HG03135 (cell line): ENCODE results near the gene TTC7B.

ENCODE experiments used
- ATAC-seq: cut with Tn5 transposase; IDR thresholded peaks from one replicate; pipeline ENCODE4 v1.9.1; 2021; ENCODE audit warnings: mild to moderate bottlenecking, moderate library complexity; ENCODE audit not compliant: unreplicated experiment

The TTC7B gene

DNA sequence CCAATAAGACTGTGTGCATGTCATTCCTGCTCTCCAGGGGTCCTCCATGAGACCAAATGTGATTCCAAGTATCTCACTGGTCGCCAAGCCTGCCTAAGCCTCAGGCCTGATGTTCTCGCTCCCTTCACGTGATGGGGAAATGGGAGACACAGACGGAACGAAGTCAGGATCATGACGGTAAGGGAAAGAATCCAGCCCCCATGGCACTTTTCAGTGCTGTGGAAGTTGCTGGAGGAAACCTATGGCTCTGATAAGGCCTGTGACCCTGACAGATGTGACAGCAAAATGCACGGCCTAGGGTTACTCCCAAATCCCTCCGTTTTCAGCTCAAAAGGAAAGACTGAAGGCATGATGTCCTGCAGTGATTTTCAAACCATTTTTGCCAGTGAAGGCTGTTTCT lies 234.5 kb downstream of the TTC7B start:
- ATAC-seq, result no peak

DNA sequence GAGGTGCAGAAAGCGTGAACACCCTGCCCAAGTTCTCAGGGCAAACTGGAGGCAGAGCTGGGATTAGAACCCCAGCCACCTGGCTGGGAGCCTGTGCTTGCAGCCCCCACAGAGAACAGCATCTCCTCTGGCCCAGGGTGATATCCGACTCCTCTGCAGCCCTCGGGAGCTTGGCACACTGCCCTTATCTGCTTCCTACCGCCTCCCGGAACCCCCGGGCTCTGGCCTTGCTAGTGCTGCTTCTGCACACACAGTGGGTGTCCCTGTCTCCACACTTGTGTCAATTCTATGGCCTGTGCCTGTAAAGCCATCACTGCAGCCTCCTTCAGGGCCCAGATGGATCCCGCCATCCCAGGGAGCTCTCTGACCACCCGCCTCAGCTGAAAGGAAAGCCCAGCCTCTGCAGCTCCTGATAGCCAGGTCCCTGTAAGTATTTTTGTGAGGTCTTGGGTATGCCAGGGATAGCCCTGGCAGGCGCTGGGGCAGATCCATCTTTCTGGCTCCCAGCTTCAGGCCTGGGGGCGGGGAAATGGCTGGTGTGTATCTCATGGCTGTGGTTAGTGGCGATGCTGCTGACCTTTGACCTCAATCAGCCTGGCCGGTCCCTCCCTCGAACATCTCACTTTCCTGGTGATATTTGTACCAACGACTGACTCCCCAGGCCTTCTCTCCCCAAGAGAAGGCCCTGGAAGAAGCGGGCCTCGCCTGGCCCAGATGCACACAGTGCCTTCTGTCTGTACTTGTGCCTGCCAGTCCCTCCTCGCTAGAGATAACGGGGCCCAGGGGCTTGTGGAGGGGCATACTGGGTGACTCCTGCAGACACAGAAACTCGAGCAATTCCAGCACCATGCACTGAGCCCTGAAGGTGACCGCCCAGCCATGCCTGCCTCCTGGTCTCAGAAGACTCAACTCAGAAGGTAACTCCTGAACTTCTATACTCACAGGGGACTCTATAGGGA lies 235.6 kb downstream of the TTC7B start:
- no peak for ATAC-seq

DNA sequence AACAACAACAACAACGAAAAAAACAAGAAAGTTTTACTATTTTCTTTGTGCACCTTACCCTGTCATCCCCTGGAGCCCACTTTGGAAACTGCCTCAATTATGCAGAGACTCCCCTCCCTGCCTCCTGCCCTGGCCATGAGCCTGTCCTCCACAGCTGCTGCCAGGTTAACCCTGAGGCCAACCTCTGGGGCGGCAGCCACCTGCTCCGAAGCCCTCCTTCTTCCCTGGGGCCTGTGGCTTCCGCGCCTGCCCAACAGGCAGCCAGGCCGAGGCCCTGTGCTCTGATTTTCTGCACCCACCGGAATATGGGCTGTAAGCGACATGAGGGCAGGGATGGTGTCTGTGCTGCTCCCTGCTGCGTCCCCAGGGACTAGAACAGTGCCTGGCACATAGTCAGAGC lies 236.4 kb downstream of the TTC7B start:
- ATAC-seq, result no peak

DNA sequence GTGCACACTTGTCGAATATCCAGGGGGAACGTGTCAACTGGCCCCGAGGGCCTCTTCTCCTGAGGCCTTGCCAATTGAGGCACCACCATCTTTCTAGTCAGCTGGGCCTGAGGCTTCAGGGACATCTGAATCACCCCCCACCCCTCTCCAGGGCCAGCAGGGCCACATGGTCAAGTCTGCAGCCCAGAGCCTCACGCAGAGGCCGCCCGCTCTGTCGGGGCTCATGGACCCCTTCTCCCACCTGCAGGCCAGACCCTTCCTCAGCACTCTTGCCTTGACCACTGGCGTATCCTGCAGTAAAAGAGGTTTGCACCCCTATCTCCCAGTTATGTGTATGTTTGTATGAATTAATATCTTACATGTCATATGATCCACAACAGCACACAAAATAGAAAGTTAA lies 237.1 kb downstream of the TTC7B start:
- ATAC-seq, result no peak

DNA sequence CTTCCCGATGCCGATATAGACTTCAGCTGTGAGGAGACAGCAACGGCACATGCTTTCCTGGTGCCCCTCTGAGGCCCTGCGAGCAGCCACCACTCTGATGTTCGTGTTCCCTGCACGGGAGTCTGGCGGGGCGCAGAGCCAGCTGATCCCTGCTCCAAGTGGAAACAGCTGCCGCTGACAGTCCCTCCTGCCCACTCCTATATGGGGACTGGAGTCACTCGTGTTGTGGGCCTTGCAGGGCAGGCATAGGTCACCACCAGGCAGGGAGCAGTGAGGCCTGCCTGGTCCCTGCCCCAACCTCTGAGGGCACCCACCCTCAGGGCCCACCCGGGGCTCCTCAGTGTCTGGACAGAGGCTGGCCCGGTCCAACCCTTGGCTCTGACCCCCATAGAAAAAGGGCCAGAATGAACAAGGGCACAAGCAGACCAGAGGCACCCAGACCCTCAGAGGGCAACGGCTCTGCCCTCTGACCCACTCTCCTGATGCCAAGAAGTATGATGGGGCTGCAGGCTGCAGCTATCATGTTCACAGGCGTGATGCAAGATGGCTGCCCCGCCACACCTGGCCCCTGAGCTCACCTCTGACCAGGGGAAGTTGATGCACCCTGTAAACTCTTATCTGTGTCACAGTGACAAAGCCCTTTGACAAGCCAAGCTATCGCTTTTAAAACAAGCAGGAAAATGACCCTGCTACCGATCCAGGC lies 237.8 kb downstream of the TTC7B start:
- ATAC-seq, result no peak

DNA sequence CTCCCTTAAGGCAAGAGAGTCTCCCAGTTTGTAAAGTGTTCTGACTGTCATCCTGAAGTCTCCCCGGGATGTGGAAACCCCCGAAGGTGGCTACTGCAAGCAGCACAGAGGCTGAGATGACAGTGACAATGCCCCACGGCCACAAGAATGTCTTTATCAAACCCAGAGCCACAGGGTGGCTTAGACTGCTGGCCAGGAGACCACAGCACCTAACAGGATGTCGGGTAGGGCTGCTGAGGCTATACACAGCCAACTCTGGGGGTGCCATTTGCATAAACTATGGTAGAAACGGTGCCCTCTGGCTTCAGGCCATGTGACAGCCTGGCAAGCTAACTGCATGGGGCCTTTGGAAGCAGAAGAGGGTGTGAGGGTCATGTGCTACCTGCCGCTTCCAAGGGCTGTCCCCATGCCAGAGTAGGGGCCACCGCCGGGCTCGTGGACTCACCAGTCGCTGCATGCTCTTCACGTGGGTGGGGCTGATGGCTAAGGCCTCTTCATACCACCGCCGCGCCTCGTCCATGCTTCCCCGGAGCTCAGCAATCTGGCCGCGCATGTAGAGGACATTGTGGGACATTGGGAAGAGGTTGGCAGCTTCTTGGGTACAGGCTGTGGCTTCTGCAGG lies 238.5 kb downstream of the TTC7B start:
- no peak for ATAC-seq

DNA sequence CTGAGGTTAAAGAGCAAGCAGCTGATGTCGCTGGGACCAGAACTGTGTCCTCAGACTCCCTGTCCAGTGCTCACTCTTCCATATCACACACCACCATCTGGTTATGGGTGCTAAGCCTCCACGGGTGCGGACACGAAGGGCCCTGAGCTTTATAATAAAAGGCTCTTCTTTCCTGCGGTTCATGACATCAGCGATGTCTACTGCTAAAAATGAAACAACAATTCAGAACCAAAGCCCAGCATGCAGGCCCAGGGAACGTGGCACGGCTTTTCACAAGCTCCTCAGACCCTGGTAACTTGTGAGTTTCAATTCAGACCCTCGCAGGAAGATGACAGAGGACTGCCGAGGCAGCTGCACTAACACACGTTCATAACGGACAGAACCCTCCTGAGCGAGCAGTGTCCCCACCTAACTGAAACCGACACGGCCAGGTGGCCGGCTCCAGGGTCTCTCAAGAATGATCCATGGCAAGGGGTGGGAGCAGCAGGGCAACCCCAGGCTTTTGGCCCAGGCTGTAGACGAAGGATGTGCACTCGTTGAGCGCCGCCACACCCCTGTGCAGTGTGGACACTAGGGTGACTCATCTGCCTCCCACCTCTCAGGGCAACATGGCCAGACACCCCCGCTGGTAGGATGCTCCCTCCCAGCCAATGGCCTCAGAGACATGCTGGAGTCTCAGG lies 239.1 kb downstream of the TTC7B start:
- no peak for ATAC-seq

DNA sequence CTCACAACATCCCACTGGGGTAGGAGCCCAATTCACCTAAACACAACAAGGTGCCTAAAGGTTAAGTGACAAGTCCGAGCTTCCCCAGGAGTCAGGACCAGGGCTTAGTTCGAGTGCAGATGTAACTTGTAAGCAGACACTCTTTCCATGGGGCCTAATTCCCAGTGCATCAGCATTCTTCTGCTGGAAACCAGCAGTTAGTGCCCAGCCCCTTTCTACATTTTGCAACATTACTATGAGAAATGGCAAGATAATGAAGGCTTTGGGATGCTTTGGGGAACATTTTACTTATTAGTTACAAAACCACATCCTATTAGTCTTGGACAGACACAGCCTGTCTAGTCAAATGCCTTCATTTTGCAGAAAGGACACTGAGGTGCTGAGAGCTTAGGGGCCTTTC lies 239.6 kb downstream of the TTC7B start:
- no peak for ATAC-seq

DNA sequence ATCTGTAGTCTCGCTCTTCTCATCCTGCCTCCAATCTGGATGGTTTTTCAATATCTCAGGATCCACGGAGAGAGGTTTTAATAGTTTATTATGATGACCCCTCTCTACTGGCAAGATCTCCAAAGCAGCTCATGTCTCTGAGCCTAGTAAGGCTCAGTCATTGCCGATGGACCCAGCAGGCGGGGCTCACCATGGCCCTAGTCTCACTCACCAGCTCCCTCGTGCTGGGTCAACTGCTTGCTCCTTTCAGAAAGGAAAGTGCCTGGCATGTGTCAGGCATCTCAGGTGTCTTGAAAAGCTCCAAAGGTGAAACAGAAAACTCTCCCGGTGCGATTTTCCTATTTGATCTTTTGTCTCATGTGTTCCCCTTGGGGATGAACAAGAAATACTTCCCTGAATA lies 240.4 kb downstream of the TTC7B start:
- ATAC-seq, result no peak

DNA sequence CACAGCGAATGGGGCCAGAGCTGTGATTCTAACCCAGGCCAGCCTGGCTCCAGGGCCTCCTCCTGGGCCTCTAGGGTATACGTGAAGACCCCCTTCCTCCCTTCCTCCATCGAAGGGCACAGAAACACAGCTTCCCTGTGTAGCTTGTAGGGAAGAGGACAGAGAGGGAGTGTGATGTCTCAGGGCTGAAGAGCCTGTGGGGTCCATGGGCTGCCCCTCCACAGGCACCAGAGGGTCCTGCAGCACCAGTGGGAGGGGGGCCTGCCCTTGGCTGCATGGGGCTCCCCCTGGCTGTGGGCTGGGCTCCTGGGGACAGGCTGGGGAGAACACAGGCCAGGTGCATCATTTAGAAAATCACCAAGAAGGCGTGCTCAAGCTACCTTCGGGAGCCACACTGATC lies 240.9 kb downstream of the TTC7B start:
- no peak for ATAC-seq

DNA sequence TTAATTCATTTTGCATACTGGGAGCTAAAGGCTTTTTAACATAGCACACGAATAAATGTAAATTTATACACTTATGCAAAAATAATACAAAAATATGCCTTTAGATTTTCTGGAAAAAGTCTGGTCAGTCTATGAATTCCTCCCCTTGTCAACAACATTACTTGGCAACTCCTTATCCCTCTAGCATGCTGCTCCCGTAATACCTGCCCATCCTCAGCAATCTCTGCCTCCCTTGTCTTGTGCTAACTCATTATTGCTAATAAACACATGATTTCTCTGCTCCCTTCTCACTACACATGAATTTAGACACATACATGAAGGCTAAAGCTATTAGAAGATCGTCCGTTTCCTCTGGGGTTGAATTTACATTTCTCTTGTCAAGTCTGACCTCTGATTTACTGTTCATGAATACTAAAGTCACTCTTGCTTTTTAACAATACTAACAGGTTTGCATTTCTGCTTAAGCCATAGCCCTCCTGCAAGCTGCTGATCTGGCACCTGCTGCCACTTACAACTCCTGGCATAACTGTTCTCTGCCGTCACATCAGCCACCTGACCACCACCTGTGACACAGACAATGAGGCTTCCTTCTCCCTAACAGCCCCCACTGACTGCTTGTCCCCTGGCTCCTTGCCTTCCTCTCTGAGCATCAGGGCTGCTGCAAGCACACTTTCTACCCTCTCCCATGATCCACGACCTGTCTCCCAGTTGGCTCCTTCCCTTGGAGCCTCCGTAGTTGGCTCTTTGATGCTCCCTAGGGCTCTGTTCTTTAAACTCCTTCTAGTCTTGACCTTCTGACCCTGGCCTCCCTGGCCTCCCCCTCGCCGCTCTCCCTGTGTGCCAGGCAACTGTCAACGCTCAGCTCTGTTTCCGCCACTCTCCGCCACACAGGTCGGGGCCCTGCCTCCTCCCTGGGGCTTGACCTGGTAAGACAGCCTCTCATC lies 241.8 kb downstream of the TTC7B start:
- ATAC-seq, result no peak

DNA sequence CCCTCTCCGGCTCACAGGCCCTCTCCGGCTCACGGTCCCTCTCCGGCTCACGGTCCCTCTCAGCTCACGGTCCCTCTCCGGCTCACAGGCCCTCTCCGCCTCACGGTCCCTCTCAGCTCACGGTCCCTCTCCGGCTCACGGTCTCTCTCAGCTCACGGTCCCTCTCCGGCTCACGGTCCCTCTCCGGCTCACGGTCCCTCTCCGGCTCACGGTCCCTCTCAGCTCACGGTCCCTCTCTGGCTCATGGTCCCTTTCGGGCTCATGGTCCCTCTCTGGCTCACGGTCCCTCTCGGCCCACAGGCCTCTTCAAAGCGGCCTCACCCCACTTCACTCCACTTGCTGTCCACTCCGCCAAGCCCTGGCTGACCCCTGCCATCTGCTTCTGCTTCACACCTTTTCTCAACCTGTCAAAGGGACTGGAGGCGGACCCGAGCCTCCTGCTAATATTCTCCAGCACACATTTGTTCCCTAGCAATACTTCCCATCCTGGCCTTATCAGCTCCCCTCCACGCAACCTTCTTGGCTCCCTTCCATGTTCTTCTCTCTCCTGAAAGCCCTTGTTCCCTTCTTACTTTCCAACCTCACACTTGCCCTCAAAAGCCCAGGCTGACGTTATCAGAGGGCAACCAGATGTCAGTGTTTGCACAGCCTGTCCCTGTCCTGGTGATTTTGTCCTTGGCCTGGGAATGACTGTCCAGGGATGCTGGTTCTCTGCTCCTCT lies 242.7 kb downstream of the TTC7B start:
- ATAC-seq, result no peak

DNA sequence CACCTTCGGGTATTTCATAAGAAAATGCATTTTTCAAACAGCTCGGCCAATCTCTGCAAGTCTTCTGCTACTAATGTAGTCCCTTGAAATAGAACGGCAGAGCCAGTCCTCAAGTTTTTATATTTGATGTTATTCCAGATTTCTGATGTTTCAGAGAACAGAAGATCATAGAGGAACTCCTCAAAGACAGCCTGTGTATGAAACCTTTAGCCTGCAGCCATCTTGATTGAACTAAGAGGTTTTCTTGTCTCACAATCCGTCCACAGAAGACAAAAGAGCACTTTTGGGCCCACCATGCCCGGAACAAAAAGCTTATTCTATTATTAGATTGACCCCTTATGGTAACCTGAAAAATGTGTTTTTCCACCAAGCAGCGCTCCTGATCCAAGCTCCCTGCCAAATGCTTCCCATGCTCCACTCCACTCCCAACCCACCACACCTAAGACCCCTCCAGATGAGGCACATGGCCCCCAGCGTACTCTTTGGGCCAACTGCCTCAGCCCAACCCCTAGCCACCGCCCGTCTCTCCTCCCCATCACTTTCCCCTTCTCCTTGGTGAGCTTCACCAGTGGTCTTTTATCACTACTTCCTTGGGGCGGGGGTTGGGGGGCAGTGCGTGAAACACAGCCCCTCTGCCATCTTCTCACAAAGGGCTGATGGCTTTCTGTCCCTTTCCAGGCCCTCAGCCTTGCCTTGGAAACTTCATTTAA lies 243.6 kb downstream of the TTC7B start:
- no peak for ATAC-seq

DNA sequence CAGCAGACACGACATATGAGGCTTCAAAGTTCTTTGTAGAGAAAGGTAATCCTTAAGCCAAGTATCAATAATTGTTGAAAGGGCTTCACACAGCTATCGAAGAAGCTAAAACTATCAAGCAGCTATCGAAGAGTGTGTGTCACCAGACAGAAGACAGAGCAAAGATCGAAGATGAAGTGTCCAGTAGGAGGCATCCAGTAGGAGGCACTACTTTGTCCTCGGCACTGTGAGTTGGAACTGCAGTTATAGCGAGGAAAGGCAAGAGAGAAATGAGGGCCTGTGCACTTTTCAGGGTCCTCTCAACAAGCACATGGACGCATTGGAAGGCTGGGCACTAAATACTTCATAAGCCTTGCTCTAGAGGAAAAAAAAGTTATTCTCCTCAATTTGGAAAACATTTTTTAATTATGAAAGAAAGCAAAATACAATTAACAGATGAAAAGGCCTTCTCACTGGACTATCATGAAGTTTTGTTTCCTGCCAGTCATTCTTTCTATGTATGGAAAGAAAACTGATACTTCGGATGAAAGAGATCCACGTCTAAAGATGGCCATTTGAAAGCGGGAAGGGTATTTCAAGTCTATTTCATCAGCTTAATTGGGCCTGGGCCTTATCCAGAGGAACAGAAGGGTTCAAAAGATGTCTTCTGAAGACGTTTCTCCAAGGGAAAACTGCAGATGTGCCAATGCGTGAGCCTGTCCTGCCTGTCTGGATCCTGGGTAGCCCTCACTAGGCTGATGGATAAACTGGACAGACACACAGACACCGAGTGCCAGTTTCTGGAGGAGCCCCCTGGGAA lies 244.9 kb downstream of the TTC7B start:
- no peak for ATAC-seq

DNA sequence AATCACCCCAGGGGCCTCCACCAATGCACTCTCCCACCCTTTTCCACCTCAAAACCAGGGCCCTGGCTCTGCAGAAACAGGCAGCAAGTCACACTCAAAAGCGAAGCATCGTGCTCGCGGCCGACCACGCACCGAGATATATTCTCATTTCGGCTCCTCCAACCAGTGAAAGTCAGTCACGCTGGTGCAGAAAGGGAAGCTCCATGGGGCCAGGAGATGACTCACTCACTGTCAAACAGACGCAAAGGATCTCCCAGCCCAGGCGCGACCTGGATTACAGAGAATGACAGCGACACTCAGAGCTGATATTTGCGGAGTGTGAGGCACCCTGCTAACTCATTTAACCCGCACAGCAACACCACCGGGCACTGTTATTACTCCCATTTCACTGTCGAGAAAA lies 245.8 kb downstream of the TTC7B start:
- ATAC-seq, result no peak

DNA sequence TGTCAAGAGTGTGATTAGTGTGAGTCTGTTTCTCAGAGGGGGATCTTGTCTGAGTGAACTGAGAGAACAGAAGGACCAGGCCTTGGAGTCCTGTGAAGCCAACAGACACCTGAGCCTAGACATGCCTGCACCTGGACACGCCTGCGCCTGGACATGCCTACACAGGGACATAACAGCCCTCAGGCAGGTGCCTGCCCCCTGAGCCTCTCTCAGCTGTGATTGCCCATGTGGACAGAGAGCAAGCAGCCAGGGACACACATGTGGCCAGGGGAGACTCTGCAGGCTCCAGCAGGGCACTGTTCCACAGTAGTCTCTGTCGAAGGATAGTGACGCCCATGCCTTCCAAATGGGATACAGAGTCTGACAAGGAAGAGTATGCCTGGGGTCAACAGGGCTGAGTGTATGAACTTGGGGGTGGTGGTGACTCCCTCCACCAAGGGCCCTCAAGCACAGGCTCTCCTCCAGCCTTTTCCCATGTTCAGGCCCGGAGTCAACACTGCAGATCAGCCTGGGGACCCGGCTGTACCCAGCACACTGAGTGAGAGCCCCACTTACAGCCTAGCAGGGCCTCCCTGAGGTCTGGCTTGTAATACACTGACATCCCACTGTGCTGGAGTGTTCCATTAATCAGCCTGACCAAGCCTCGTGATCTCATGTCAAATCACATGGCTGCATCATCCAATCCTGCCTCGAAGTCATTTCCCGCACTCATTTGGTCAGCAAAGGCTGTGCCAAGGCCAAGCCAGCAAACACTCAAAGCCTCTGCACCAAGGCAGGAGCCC lies 246.4 kb downstream of the TTC7B start:
- ATAC-seq, result no peak

DNA sequence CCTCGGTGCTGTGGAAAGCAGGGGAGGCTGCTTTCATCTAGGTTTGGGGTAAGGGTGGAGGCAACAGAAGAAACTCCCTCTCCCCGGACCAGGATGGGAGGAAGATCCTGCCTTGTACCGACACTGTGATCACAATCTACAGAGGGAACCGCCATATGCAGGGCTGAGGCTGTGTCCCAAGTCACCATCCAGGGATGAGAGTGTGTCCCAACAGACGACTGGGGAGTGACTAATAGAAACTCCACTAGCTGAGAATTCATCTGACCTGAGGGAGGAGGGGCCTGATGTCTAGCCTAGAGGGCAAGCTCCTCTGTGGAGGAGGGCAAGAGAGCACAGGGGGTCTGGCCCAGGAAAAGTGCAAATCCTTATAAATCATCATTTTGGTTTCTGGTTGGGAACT lies 247.0 kb downstream of the TTC7B start:
- no peak for ATAC-seq
